GM10248 (cell line): Measurements from ENCODE around the gene CDYL.

Experiments used
- CTCF ChIA-PET: fragments of 300-600 bp; sonication (Branson Sonifier 250); formaldehyde crosslinking; extraction: SDS; loops from one replicate; lab custom pipeline; 2021; ENCODE audit warnings: antibody characterized with exemption; lab: Yijun Ruan, JAX
- POLR2A ChIA-PET: fragments of 350-650 bp; sonication (Branson Sonifier 250); formaldehyde crosslinking; extraction: SDS; loops from one replicate; lab custom pipeline; 2020; ENCODE audit warnings: antibody characterized with exemption; lab: Yijun Ruan, JAX
- DNase-seq: peaks from one replicate; pipeline ENCODE4 v3.0.0; 2012; ENCODE audit errors: extremely low spot score
- CTCF ChIP-seq: IDR thresholded peaks from 2 replicates; pipeline ENCODE4 v1.5.1; 2012; ENCODE audit warnings: mild to moderate bottlenecking, low read depth; ENCODE audit errors: extremely low read depth, missing control alignments, control extremely low read depth

CDYL gene

GRCh38 chr6:4815584-4815983 lies 39.4 kb downstream of the CDYL start:
- no peak for DNase-seq
- no peak for TF ChIP-seq CTCF
- CTCF ChIA-PET = interaction anchor here (1.0 to 1.7 kb wide), 2 partner anchors 26 to 35 kb away, joined by 4 to 5 read pairs; no protein-coding TSS in a partner anchor
- POLR2A ChIA-PET = no interaction called here

GRCh38 chr6:4816904-4817303 lies 40.7 kb downstream of the CDYL start:
- CTCF ChIA-PET = interaction anchor here (1.0 to 1.7 kb wide), 4 partner anchors 9 to 32 kb away, joined by 3 to 7 read pairs (median 4); no protein-coding TSS in a partner anchor
- no peak for DNase-seq
- POLR2A ChIA-PET = no interaction called here
- no peak for TF ChIP-seq CTCF

- CTCF ChIA-PET = interaction anchor here (1.0 to 1.7 kb wide), 3 partner anchors 10 to 31 kb away, joined by 3 to 7 read pairs (median 3); no protein-coding TSS in a partner anchor
- POLR2A ChIA-PET = no interaction called here
- no peak for TF ChIP-seq CTCF
- DNase-seq = no peak
These were observed 41.3 kb downstream of the CDYL start for GRCh38 chr6:4817551-4817950.

GRCh38 chr6:4818272-4818938 lies 42.2 kb downstream of the CDYL start:
- no peak for TF ChIP-seq CTCF
- POLR2A ChIA-PET = no interaction called here
- CTCF ChIA-PET = interaction anchor here (0.9 to 1.0 kb wide), 2 partner anchors 17 to 28 kb away, joined by 3 read pairs; no protein-coding TSS in a partner anchor
- DNase-seq = no peak

GRCh38 chr6:4819706-4820283 lies 43.6 kb downstream of the CDYL start:
- ChIA-PET POLR2A (no interaction called here), CTCF (interaction anchor here (1.0 to 1.5 kb wide), 3 partner anchors 8 to 27 kb away, joined by 3 to 4 read pairs (median 3); no protein-coding TSS in a partner anchor)
- no peak for DNase-seq
- no peak for TF ChIP-seq CTCF

- ChIA-PET POLR2A (no interaction called here), CTCF (interaction anchor here (0.6 to 1.5 kb wide), 4 partner anchors 9 to 28 kb away, joined by 3 to 4 read pairs (median 3); no protein-coding TSS in a partner anchor)
- TF ChIP-seq CTCF = no peak
- DNase-seq = no peak
These were observed 44.6 kb downstream of the CDYL start for GRCh38 chr6:4820704-4821276.
